ENCODE data around the gene DZANK1.
"Not testable (repeated sequence)": the region's sequence is repeated elsewhere in the genome, so short reads cannot be mapped to it uniquely, and the experiment has no call there.

DZANK1 gene

DNA sequence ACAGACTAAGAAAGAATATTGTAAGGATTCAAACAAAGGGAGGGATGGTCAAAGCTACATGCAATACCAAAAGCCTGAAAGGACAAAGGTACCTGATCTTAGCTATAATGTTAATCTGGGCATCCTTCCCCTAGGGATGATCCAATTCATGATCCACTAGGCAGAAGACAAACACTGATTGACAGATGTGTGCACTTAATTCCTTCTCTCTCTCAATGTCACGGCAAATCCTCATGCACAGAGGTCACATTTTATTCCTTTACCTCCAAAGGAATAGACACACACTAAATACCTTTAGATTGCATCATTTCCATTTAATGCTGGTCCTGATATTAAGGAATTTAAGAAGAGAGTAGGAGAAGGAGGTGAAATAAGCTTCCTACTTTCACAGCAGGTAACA lies 105.2 kb downstream of the DZANK1 start:
- H3K4me3 ChIP-seq (ENCODE audit: insufficient read depth, low read length, poor library complexity, severe bottlenecking), result no peak overlapping the region
- H3K79me2 ChIP-seq (ENCODE audit: insufficient read depth, low read length), result no peaks in the 10 kb centered on the region
- no peak overlapping the region for H3K27ac ChIP-seq (ENCODE audit: low read depth, low read length)
- H3K4me2 ChIP-seq (ENCODE audit: low read depth, low read length, poor library complexity, severe bottlenecking), result no peak overlapping the region
- H3K27me3 ChIP-seq (ENCODE audit: low read length), result no peaks in the 10 kb centered on the region
- no peaks in the 10 kb centered on the region for H3K9me2 ChIP-seq (replicated peaks; ENCODE audit: insufficient read depth, low read length)
- H3K9me3 ChIP-seq (ENCODE audit: insufficient read depth, low read length), result no peaks in the 10 kb centered on the region
- no peaks in the 10 kb centered on the region for H3F3A ChIP-seq (ENCODE audit: insufficient read depth)
- TF ChIP-seq EZH2phosphoT487 (conservative IDR thresholded peaks at IDR 0.05; ENCODE audit: low read length) (no peak), CTCF (IDR thresholded peaks at IDR 0.05; ENCODE audit: insufficient read depth, low read length, poor library complexity, severe bottlenecking) (no peak)
- H3K9ac ChIP-seq (ENCODE audit: low read length), result no peak overlapping the region
- no peaks in the 10 kb centered on the region for H3K36me3 ChIP-seq (ENCODE audit: low read length)
- no peak overlapping the region for H2AFZ ChIP-seq (ENCODE audit: low read depth, low read length, severe bottlenecking)
- H4K20me1 ChIP-seq (ENCODE audit: low read depth, low read length), result no peaks in the 10 kb centered on the region

DNA sequence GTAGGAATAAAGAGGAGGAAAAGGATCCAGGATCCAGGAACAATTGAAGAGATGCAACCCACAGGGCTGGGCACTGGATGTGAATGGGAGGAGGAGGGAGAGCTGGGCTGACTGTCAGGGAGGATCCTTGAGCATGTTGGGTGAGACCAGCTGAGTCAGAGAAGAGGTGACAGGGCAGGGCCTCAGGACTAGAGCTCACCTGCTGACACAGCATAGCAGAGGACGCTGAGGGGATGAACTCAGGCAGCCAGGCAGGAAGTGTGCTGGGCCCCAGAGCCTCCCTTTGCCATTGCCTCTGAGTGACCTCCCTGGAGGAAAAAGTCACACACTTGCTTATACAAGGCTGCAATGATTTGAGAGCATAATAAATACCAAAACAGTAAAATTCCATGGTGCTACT lies 106.2 kb downstream of the DZANK1 start:
- no peak overlapping the region for H3K27ac ChIP-seq (ENCODE audit: low read depth, low read length)
- no peaks in the 10 kb centered on the region for H3K36me3 ChIP-seq (ENCODE audit: low read length)
- no peaks in the 10 kb centered on the region for H4K20me1 ChIP-seq (ENCODE audit: low read depth, low read length)
- no peak overlapping the region for H3K4me2 ChIP-seq (ENCODE audit: low read depth, low read length, poor library complexity, severe bottlenecking)
- no peak overlapping the region for H3K9ac ChIP-seq (ENCODE audit: low read length)
- TF ChIP-seq CTCF (IDR thresholded peaks at IDR 0.05; ENCODE audit: insufficient read depth, low read length, poor library complexity, severe bottlenecking) (no peak), EZH2phosphoT487 (conservative IDR thresholded peaks at IDR 0.05; ENCODE audit: low read length) (no peak)
- no peaks in the 10 kb centered on the region for H3K79me2 ChIP-seq (ENCODE audit: insufficient read depth, low read length)
- no peak overlapping the region for H3K4me3 ChIP-seq (ENCODE audit: insufficient read depth, low read length, poor library complexity, severe bottlenecking)
- no peaks in the 10 kb centered on the region for H3K9me2 ChIP-seq (replicated peaks; ENCODE audit: insufficient read depth, low read length)
- H3F3A ChIP-seq (ENCODE audit: insufficient read depth), result no peaks in the 10 kb centered on the region
- no peaks in the 10 kb centered on the region for H3K27me3 ChIP-seq (ENCODE audit: low read length)
- no peaks in the 10 kb centered on the region for H3K9me3 ChIP-seq (ENCODE audit: insufficient read depth, low read length)
- H2AFZ ChIP-seq (ENCODE audit: low read depth, low read length, severe bottlenecking), result no peak overlapping the region

- Histone ChIP-seq H3F3A (ENCODE audit: insufficient read depth) (no peaks in the 10 kb centered on the region), H3K79me2 (ENCODE audit: insufficient read depth, low read length) (no peaks in the 10 kb centered on the region), H3K27ac (ENCODE audit: low read depth, low read length) (no peak overlapping the region), H4K20me1 (ENCODE audit: low read depth, low read length) (no peaks in the 10 kb centered on the region), H3K9ac (ENCODE audit: low read length) (no peak overlapping the region), H3K9me3 (ENCODE audit: insufficient read depth, low read length) (no peaks in the 10 kb centered on the region), H3K4me3 (ENCODE audit: insufficient read depth, low read length, poor library complexity, severe bottlenecking) (no peak overlapping the region), H3K4me2 (ENCODE audit: low read depth, low read length, poor library complexity, severe bottlenecking) (no peak overlapping the region), H3K9me2 (replicated peaks; ENCODE audit: insufficient read depth, low read length) (no peaks in the 10 kb centered on the region), H2AFZ (ENCODE audit: low read depth, low read length, severe bottlenecking) (no peak overlapping the region), H3K36me3 (ENCODE audit: low read length) (no peaks in the 10 kb centered on the region), H3K27me3 (ENCODE audit: low read length) (no peaks in the 10 kb centered on the region)
- TF ChIP-seq EZH2phosphoT487 (conservative IDR thresholded peaks at IDR 0.05; ENCODE audit: low read length) (no peak), CTCF (IDR thresholded peaks at IDR 0.05; ENCODE audit: insufficient read depth, low read length, poor library complexity, severe bottlenecking) (no peak)
Measured at GRCh38 chr20:18359854-18360253, 107.0 kb downstream of the DZANK1 start.

GRCh38 chr20:18349749-18350148 lies 117.1 kb downstream of the DZANK1 start:
- not testable (repeated sequence) for H3K9ac ChIP-seq (ENCODE audit: low read length); H4K20me1 ChIP-seq (ENCODE audit: low read depth, low read length); H3K4me2 ChIP-seq (ENCODE audit: low read depth, low read length, poor library complexity, severe bottlenecking); H2AFZ ChIP-seq (ENCODE audit: low read depth, low read length, severe bottlenecking); H3K27ac ChIP-seq (ENCODE audit: low read depth, low read length); H3K36me3 ChIP-seq (ENCODE audit: low read length); H3K9me2 ChIP-seq (replicated peaks; ENCODE audit: insufficient read depth, low read length); H3K9me3 ChIP-seq (ENCODE audit: insufficient read depth, low read length); H3K79me2 ChIP-seq (ENCODE audit: insufficient read depth, low read length); H3F3A ChIP-seq (ENCODE audit: insufficient read depth); H3K4me3 ChIP-seq (ENCODE audit: insufficient read depth, low read length, poor library complexity, severe bottlenecking); H3K27me3 ChIP-seq (ENCODE audit: low read length)
